GM21390 (cell line): ENCODE measurements around the gene PXYLP1.

Source experiments
- ATAC-seq: cut with Tn5 transposase; IDR thresholded peaks from one replicate; pipeline ENCODE4 v1.9.1; 2021; ENCODE audit not compliant: unreplicated experiment

Gene PXYLP1

GRCh38 chr3:141272906-141273662 lies 41.5 kb downstream of the PXYLP1 start:
- ATAC-seq: no peak

GRCh38 chr3:141273700-141274410 lies 42.2 kb downstream of the PXYLP1 start:
- ATAC-seq: no peak

DNA sequence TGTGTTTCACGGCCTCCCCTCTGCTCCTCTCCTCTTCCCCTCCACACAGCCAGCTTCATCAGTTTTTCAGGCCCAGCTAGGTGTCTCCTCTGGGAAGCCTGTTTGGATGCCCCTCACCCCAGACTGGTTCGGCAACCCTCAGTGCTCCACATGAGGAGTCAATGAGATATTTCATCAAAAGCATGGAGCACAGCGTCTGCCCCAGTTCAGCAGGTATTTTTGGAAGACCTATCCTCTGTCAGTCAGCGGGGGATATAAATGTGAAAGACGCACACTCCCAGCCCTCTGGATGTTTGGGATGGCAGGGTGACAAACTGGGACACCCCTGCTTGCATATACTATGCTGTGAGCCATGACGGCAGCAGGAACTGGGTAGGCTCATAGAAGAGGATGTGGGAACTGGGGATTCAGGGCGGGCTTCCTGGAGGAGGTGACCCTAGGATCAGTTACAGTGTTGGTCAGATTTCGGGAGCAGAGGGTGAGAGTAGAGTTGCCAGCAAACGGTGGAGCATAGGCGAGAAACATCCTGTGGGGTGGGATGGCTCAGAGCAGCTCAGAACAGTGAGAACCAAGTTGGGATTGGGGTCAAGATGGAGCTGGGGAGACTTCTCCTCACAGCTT lies 42.9 kb downstream of the PXYLP1 start:
- ATAC-seq: no peak

DNA sequence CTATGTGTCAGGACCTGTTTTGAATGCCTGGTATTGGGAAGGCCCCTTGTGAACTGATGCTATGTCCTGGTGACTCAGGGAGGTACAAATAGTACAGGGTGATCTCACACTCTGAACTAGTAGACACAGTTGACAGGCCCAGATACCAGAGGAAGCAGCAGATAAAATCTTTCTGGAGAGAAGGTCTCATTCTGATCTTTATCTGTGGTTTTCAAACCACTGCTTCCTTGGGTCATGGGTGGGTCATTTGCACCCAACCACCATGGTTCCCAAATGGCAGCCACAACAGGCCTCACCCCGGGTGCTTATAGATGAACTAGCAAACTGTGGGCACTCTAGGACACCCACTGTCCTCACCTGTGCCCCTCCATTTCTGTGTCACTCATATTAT lies 43.4 kb downstream of the PXYLP1 start:
- no peak for ATAC-seq

DNA sequence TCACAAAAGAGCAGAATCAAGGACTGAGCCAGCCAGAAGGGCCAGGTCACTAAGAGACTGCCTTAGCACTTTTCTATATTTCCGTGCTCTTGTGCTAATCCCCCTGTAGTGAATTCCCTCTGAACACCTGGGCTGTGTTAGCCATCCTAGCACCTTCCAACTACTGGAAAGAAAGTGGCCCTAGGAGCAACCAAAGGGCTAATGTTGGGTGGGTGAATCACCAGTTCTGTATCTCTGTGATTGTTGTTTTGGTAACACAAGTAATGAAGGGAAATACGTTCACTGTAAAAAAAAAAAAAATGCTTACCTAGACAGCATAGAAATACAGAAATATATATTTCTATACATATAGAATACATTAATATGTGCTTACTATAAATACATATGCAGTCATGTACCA lies 43.9 kb downstream of the PXYLP1 start:
- ATAC-seq: no peak

DNA sequence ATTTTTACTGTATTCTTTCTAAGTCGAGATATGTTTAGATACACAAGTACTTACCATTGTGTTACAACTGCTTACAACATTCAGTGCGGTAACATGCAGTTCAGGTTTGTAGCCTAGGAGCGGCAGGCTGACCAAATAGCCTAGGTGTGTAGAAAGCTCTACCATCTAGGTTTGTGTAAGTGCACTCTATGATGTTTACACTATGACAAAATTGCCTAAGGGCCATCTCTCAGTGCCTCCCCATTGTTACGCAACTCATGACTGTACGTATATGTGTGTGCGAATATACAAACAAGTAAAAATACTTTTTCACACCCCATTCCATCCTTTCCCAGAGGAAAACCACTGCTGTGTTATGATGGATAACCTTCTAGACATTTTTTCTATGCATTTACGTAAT lies 44.3 kb downstream of the PXYLP1 start:
- no peak for ATAC-seq

GRCh38 chr3:141276398-141276797 lies 44.8 kb downstream of the PXYLP1 start:
- ATAC-seq: no peak

DNA sequence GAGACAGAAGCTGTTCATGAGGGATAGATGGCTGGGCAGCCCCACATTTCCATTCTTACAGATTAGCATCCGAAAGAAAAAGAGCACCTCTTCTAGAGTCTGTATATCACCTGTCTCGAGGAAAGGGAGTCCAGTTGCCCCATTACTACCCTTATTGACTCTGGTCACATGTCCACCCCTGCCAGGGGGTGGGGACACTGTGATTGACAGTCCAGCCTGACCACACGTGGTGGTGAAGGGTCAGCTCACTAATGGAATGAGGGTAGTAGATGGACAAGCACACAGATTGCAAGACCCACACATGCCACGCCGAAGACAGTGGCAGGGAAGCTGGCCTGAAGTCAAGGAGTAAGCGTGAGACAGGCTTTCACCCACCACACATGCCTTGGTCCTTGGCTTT lies 45.8 kb downstream of the PXYLP1 start:
- ATAC-seq: no peak

DNA sequence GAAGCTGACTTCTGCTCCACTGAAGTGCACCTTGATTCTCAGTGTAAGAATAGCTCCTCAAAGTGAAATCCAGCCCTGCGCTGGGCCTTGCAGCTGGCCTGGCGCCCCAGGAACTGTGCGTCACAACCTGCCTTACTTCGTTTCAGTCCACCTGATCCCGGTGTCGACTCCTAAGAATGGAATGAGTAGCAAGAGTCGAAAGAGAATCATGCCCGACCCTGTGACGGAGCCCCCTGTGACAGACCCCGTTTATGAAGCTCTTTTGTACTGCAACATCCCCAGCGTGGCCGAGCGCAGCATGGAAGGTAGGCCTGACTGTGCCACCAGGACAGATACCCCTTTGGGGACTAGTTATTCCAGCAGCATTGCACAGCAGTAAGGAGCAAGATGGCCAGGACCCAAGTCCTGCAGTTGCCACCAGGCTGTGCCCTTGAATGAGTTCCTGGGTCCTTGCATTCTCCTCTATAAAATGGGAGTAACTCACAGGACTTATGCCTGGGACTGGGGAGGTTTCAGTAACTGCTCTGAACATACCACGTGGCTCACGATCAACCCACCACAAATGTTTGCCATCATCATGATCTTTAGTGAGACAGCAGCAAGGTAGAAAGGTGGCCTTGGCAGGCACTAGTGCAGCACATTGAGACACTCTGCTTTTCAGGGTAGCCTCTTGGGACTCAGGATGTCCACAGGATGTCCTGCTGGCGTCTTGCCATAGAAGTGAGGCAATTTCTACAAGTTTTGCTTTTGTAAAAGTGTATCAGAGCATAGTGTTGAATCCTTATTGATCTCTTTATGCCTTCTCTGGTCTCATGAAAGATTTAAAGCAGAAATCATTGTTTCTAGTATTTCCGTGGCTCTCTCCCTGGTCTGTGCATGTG lies 46.8 kb downstream of the PXYLP1 start:
- no peak for ATAC-seq

GRCh38 chr3:141279077-141279967 lies 47.7 kb downstream of the PXYLP1 start:
- ATAC-seq: peak; percentile 69

DNA sequence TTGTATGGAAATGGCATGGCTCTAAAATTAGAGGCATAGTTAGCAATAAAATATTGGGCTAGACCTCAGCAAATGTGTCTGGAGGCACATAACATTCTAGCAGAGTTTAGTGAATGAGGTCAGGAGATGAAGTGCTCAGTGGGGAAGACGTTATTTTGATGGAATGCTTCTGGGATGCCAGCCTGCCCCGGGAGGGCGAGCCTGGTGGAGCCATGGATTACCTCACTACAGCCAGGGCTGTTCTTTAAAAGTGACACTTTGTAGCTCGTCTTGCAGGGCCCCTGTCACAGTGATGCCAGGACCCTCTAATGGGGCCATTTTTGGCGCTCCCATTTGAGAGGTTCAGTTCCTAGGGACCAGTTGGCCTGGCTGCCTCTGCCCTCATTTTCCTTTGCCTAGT lies 48.5 kb downstream of the PXYLP1 start:
- no peak for ATAC-seq

- ATAC-seq: no peak
Observed at GRCh38 chr3:141280690-141281089, 49.1 kb downstream of the PXYLP1 start.

DNA sequence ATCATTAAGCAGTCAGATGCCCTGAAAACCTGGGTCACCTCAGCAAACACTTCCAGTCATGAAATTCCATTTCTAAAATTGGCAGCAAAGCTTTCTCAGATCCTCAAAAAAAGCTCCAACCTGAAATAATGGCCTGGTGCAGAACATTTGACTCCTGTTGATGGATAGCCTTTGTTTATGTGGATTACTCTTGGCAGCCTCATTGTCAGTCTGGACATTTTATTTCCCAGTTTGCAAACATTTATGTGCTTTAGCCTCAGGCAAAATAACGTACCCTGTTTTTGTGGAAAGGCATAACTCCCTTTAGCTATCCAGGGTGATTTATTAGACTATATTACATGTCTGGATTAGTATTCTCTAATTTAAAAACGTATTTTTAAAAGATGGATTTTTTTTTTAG lies 53.9 kb downstream of the PXYLP1 start:
- ATAC-seq: no peak

- ATAC-seq: no peak
Observed at GRCh38 chr3:141286856-141287255, 55.2 kb downstream of the PXYLP1 start.

- ATAC-seq: no peak
Observed at GRCh38 chr3:141287326-141287725, 55.7 kb downstream of the PXYLP1 start.

DNA sequence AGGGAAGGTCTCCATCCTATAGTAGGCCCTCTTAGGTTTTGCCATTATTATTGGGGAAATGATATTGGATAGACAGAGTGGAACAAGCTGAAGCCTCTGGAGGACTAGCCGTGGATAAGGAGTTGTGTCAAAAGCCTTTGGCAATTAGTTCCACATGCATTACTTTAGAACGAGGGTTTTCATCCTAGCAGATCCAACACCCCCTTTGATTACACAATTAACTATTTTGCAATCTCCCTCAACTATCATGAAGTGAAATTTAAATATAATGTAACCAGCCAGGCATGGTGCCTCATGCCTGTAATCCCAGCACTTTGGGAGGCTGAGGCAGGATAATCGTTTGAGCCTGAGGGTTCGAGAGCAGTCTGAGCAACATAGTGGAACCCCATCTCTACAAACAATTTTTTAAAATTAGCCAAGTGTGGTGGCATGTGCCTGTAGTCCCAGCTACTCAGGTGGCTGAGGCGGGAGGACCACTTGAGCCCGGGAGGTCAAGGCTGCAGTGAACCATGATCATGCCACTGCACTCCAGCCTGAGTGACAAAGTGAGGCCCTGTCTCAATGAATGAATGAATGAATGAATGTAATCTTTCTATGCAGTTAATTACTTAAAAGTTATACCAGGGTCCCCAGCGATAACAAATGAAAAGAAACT lies 56.8 kb downstream of the PXYLP1 start:
- ATAC-seq: no peak

- no peak for ATAC-seq
Observed at GRCh38 chr3:141289228-141289772, 57.7 kb downstream of the PXYLP1 start.

- ATAC-seq: no peak
Observed at GRCh38 chr3:141291559-141292355, 60.1 kb downstream of the PXYLP1 start.
